Melanocyte of skin (primary cell): ENCODE results near the gene LCE5A. TPM values are rescaled to one million over a fixed set of nuclear protein-coding genes. Genes with fewer than 3 reads are reported as not detected.

Experiments
- total RNA-seq, 2 donors: library from RNA; depleted of rRNA; stranded (reverse); fragments of >200 nt; gene quantifications; 2 replicates each; pipeline ENCODE4 v1.2.3, GENCODE V29; 2012

Gene LCE5A, protein sequence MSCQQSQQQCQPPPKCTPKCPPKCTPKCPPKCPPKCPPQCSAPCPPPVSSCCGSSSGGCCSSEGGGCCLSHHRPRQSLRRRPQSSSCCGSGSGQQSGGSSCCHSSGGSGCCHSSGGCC
- not detected for total RNA-seq

DNA sequence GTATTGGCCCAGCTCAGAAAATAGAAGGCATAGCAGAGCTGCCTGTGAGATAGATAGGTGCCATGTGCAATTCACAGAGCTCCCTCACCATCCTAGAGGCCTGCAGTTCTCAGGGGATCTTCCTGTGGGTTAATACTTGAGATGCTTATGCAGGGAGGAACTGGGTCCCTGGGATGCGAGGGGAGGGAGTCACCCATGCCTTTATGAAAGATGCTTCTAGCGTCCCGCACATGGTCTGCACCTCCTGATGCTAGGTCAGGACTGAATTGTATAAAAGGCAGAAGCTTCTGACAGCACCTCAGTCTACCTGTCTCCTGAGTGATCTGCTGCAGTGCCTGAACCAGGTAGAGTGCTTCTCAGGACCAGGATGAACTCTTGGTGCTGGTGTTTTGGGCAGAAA, at the start of gene LCE5A:
Gene LCE5A, plus strand, starts transcription at position 301 of the 400 bp plus-strand sequence. CDS start 732 bp downstream, outside the sequence.

Other genes starting within 250 kb of the LCE5A start
- gene FLG, start 185.6 kb upstream of the LCE5A start, total RNA-seq: not detected
- not detected for gene FLG2, start 150.8 kb upstream of the LCE5A start, total RNA-seq
- not detected for gene CRNN, start 96.5 kb upstream of the LCE5A start, total RNA-seq
- gene CRCT1, start 3.7 kb downstream of the LCE5A start, total RNA-seq: not detected
- gene LCE3E, start 56.0 kb downstream of the LCE5A start, total RNA-seq: not detected
- gene LCE3D, start 69.7 kb downstream of the LCE5A start, total RNA-seq: not detected
- gene LCE3C, start 89.4 kb downstream of the LCE5A start, total RNA-seq: not detected
- gene LCE3B, start 103.0 kb downstream of the LCE5A start, total RNA-seq: not detected
- gene LCE3A, start 112.3 kb downstream of the LCE5A start, total RNA-seq: not detected
- gene LCE2D, start 152.6 kb downstream of the LCE5A start, total RNA-seq: not detected
- gene LCE2C, start 164.5 kb downstream of the LCE5A start, total RNA-seq: not detected
- gene LCE2B, start 175.3 kb downstream of the LCE5A start, total RNA-seq: not detected
- gene LCE2A, start 187.5 kb downstream of the LCE5A start, total RNA-seq: 1 to 10 TPM in 1 of 2 donors, under 1 TPM in 1; 0.69 to 1.3 TPM
- not detected for gene LCE4A, start 197.4 kb downstream of the LCE5A start, total RNA-seq
- not detected for gene KPRP, start 247.2 kb downstream of the LCE5A start, total RNA-seq